DMS53 (cell line): ENCODE data around the gene PAFAH1B1.
"Not testable (repeated sequence)": the region's sequence is repeated elsewhere in the genome, so short reads cannot be mapped to it uniquely, and the experiment has no call there.

Experiments used
- DNase-seq: peaks from one replicate; lab custom pipeline; 2025; lab: John Stamatoyannopoulos, UW

PAFAH1B1 gene

GRCh38 chr17:2690165-2691068 is 97.0 kb downstream of the PAFAH1B1 start:
- DNase-seq: peak; percentile 45

- DNase-seq: no peak
Measured at GRCh38 chr17:2691069-2691871, 97.8 kb downstream of the PAFAH1B1 start.

- DNase-seq: no peak
Measured at GRCh38 chr17:2691965-2692780, 98.7 kb downstream of the PAFAH1B1 start.

- no peak for DNase-seq
Measured at GRCh38 chr17:2692781-2693135, 99.3 kb downstream of the PAFAH1B1 start.

GRCh38 chr17:2693561-2694380 is 100.3 kb downstream of the PAFAH1B1 start:
- no peak for DNase-seq

GRCh38 chr17:2694381-2695242 is 101.2 kb downstream of the PAFAH1B1 start:
- DNase-seq: no peak

GRCh38 chr17:2695243-2695960 is 101.9 kb downstream of the PAFAH1B1 start:
- DNase-seq: no peak

- DNase-seq: no peak
Measured at GRCh38 chr17:2695961-2696760, 102.7 kb downstream of the PAFAH1B1 start.

- no peak for DNase-seq
Measured at GRCh38 chr17:2697611-2698162, 104.2 kb downstream of the PAFAH1B1 start.

GRCh38 chr17:2699216-2699805 is 105.9 kb downstream of the PAFAH1B1 start:
- not testable (repeated sequence) for DNase-seq

GRCh38 chr17:2700030-2700490 is 106.6 kb downstream of the PAFAH1B1 start:
- DNase-seq: no peak

GRCh38 chr17:2700491-2701141 is 107.2 kb downstream of the PAFAH1B1 start:
- DNase-seq: no peak

- no peak for DNase-seq
Measured at GRCh38 chr17:2701161-2701995, 107.9 kb downstream of the PAFAH1B1 start.

- DNase-seq: no peak
Measured at GRCh38 chr17:2701996-2702741, 108.7 kb downstream of the PAFAH1B1 start.

- no peak for DNase-seq
Measured at GRCh38 chr17:2703181-2703580, 109.7 kb downstream of the PAFAH1B1 start.

- DNase-seq: no peak
Measured at GRCh38 chr17:2703606-2704005, 110.2 kb downstream of the PAFAH1B1 start.
